GM18526 (cell line): ENCODE results near the gene NUAK2.

Experiments used
- POLR2A ChIP-seq: IDR thresholded peaks from 3 replicates; pipeline ENCODE4 v1.6.1; 2011; ENCODE audit not compliant: insufficient read length; ENCODE audit errors: extremely low read depth

NUAK2 gene

DNA sequence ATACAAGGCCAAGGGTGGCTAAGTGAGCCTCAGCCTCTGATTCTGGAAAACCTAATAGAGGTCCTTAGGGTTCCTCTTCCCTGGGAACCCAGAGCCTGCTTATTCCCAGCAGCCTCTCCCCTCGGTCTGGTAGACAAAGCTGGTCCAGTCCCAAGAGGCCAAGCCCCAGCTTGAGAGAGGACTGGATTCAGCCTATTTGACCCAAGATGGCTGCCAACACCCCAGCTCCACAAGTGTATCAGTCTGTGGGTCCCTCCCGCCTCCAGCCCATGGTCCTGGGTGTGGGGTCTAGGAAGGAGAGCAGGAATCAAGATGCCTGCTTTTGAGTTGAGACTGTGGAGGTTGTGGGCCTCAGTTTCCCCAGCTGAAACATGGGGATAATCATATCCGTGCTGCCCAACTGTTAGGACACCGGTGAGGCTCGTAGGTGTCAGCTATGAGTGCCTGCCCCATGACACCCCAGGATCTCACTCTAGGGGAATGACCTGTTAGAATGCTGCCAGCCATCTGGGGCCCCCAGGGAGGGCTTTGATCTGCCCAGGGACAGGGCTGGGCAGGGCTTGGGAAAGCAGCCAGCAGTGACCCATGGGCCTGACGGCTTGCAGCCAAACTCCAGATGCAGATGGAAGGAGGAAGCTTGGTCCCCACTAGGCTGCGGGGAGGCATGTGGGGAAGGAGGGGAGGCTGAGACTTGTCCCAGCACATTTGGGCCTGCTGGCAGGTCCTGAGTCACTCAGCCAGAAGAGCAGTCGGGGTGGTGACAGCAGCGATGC, 45.4 kb downstream of the NUAK2 start:
- no peak for TF ChIP-seq POLR2A

DNA sequence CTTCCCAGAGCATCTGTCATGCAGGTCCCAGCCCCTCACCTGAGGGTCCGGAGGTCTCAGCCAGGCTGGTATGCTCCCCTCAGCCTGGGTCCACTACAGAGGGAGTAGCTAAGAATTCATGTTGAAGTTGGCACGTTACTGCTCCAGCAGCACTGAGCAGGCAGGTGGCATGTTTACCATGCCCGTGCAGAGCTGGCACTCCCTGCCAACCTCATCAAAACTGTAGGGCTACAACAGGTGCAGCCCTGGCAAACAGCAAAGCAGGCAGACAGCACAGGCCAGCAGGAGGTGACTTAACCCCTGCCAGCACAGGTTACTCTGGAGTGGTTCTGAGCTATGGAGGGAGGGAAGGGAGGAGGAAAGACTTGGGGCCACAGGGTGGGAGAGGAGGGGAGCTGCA, 46.4 kb downstream of the NUAK2 start:
- no peak for TF ChIP-seq POLR2A

DNA sequence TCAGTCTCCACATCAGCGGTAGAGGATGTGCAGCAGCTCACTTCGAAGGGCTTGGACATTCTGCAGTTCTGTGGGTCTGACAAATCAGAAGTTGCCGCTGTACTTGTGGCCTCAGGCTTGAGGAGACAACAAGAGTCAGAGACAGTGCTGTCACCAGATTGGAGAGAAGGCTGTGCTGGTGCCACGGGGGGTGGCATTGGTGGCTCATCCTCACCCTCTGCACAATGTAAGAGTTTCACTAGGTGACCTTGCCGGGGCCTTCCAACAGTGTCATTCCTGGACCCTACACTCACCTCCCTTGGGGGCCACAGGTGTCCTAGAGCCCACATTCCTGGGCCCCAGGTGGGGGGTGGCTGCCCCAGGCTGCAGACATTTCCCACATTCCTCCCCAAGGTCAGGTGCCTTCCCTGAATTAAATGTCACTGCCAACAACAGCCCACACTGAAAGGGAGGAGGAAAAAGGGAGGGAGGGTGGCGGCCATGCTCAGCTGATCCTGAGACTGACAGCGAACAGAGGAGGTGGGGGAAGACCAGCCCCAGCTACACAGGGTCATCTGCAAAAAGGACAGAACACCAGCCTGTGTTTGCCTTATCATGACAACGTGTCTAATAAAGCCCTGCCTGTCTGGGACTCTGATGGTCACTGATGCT, 47.4 kb downstream of the NUAK2 start:
- TF ChIP-seq POLR2A: no peak

DNA sequence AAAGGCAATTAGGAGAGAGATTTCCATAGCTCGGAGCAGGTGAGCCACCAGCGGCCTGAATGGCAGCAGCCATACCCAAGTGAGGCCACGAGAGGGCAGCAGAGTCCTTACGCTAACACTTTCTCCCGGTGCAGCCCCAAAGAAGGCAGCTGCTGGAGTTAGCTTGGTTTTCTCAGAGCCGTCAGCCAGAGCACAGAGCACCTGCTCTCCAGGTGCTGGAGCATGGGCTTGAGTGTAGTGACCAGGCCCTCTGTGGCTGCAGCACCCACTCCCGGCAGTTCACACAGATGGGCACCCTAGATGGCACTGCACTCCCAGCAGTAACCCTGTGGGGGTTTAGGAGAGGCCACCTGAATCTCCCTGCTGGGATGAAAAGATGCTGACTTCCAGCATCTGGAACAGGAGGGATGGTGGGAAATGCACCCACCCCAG, 48.0 kb downstream of the NUAK2 start:
- TF ChIP-seq POLR2A: no peak

DNA sequence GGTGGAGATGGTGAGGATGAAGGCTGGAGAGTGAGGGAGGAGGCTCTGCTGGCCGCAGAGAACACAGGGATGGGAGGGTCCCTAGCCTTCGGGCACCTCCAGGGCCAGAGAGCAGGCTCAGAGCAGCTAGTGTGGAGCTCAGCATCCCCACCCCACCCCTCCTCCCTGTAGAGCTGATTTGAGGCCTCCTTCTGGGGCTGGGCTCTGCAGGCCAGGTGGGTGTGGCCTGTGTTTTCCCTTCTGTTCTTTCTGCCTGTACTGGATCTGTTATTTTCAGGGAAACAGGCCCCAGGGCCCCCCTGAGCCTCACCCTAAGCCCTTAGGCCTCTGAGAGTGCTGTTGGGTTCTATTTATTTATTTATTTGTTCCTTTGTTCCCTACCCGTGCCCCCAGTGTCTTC, 49.0 kb downstream of the NUAK2 start:
- no peak for TF ChIP-seq POLR2A

DNA sequence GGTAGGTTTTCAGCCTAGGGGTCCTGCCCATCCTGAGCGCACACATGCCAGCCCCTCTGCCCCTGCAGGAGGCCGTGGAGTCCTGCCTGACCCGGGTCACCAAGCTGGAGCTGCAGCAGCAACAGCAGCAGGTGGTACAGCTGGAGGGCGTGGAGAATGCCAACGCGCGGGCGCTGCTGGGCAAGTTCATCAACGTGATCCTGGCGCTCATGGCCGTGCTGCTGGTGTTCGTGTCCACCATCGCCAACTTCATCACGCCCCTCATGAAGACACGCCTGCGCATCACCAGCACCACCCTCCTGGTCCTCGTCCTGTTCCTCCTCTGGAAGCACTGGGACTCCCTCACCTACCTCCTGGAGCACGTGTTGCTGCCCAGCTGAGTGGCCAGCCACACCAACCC, 49.8 kb downstream of the NUAK2 start:
- no peak for TF ChIP-seq POLR2A

DNA sequence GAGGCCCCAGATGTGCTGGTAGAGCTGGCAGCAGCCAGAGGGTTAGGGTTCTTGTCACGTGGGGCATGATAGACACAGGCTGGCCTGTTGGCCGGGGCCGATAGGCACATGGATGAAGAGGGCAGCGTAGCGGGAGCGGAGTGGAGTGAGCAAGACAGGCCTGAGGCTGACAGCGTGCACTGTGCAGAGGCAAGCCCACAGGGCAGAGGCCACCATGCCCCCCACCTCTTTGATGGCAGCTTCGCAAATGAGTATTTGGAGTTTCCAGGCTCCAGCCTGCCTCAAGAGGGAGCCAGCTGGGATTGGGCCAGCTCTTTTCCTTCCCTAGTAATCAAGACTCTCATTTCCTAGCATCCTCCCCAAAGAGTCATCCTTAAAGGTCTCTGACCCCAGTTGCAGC, 50.3 kb downstream of the NUAK2 start:
- TF ChIP-seq POLR2A: no peak

DNA sequence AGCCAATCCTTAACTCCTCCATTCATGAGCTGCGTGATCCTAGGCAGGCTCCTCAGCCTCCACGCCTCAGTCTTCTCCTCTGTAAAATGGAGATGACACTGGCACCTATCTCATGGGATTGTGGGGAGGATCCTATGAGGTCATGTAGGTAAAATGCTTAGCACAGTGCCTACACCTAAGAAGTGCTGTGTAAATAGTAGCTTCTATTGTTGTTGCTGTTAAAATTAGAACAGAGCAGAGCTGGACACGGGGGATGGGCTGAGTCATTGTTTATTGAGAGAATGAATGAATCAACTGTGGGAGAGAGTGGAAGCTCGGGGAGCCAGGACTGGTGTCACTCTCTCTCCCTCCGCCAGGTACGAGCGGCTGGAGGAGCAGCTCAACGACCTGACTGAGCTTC, 50.8 kb downstream of the NUAK2 start:
- no peak for TF ChIP-seq POLR2A

DNA sequence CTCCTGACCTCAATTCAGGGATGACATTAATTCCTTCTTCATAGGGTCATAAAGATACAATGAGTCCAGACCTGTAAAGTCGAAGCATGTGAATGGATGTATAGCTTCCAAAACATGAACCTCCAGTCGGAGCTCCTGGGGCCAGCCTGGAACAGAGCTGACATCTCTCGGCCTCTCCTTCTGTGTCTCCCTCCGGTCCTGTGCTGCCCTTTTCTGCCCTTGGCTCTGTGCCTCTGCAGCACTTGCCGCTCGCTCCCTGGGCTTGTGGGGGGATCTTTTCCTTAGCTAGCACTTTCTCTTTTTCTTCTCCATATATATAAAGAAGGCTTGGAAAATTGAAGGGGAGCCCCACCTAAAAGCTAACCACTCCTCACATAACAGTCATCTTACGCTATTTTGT, 51.3 kb downstream of the NUAK2 start:
- TF ChIP-seq POLR2A: no peak

DNA sequence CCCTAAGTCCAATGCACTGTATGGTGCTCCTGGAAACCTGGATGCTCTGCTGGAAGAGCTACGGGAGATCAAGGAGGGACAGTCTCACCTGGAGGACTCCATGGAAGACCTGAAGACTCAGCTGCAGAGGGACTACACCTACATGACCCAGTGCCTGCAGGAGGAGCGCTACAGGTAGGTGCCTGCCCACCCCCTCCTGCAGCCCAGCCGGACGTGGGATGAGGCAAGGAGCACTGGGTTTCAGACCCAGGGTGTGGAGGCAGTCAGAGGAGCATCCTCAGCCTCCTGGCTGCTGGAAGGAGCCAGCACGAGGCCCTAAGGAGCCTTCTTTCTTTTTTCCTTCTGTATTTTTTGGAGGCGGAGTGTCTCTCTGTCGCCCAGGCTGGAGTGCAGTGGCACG, 51.8 kb downstream of the NUAK2 start:
- TF ChIP-seq POLR2A: no peak

DNA sequence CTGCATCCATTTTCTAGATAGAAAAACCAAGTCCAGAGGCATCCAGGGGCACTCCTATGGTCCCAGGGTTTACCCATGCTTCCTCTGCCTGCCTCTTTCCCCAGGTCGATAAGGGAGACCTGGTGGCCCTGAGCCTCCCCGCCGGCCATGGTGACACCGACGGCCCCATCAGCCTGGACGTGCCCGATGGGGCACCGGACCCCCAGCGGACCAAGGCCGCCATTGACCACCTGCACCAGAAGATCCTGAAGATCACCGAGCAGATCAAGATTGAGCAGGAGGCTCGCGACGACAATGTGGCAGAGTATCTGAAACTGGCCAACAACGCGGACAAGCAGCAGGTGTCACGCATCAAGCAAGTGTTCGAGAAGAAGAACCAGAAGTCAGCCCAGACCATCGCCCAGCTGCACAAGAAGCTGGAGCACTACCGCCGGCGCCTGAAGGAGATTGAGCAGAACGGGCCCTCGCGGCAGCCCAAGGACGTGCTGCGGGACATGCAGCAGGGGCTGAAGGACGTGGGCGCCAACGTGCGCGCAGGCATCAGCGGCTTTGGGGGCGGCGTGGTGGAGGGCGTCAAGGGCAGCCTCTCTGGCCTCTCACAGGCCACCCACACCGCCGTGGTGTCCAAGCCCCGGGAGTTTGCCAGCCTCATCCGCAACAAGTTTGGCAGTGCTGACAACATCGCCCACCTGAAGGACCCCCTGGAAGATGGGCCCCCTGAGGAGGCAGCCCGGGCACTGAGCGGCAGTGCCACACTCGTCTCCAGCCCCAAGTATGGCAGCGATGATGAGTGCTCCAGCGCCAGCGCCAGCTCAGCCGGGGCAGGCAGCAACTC, 52.5 kb downstream of the NUAK2 start:
- no peak for TF ChIP-seq POLR2A

DNA sequence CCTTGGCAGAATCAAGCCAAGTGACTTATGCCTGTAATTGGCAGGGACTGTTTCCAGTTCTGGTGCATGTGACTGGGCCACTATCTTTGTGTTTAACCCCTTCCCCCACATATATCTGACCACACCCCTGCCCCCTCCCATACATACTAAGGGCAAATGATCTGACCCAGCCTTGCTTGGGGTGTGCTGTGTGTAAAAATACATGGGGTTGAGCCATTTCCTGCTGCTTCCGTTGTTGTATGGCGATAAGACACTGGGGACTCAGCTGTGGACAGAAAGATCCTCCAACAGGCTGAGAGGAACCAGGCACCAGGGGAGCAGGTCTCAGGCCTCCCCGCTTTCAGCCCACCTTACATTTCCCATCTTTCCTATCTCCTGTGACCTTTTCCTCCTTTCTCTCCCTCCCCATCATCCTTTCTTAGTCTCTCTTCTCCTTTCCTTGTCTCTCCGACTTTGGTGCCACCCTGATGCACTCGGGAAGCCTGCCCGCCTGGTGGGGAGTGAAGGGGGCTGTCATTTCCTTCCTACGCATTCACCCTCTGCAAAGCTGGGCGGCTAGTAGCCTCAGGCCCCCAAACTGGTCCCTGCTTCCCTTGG, 54.1 kb downstream of the NUAK2 start:
- no peak for TF ChIP-seq POLR2A

DNA sequence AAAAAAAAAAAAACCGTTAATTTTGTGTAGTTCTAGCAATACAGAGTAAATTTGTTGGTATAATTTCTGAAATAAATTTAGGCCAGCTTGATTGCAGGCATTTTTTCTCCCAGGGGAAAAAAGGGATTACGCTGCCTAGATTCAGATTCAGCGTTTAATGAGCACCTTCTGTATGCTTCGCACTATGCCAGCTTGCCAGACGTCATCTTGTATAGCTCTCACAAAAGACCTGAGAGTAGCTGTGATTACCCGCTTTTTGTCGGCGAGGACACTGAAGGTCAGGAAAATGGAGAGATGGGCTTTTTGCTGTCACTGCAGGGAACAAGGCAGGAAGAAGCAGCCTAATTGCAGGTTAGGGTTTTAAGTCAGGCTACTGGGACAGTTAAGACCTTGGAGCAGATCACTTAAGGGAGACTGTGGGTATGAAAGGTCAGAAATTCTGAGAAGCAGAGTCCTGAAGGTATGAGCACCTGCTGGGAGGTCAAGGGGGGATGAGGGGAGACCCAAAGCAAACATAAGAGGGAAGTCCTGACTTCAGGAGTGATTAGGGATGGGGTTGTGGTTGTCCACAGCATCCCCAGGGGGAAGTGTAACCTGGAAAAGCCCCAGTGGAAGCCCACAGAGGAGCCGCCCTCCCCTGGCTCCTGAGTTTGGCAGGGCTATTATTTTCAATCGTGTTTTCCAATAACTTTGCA, 54.8 kb downstream of the NUAK2 start:
- no peak for TF ChIP-seq POLR2A

DNA sequence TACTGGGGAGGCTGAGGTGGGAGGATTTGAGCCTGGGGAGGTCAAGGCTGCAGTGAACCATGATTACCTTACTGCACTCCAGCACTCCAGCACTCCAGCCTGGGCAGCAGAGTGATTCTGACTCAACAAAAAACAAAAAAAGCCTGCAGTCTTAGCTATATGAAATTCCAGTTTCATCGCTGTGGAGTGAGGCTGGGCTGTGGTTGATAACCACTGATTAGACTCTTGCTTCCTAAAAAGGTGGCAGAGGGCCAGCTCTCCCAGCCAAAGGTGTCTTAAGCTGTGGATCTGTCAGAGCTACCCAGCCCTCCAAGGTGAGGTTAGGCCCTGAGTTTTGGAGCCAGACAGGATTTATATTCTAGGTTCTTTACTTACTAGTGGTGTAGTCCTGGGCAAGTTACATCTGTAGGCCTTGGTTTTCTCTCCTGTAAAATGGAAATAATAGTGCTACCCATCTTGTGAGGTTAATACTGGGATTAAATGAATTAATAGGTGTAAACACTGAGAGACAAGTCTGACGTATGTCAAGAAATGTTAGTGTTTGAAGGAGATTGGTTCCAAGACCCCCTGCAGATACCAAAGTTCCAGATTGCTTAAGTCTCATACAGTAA, 57.9 kb downstream of the NUAK2 start:
- TF ChIP-seq POLR2A: no peak
